H9 (cell line): ENCODE measurements around the gene MED1. TPM values are rescaled to one million over a fixed set of nuclear protein-coding genes. Genes with fewer than 3 reads are reported as not detected.

Experiments
- DNase-seq: peaks from one replicate; pipeline ENCODE4 v3.0.0-alpha.2; 2017
- H2AFZ ChIP-seq: one replicate; pipeline ENCODE4 v1.6.1; 2013; ENCODE audit warnings: mild to moderate bottlenecking, low read length, control low read depth, moderate library complexity
- H2AK5ac ChIP-seq: 2 replicates; pipeline ENCODE4 v1.6.1; 2013; ENCODE audit warnings: low read length, control low read depth, mixed read lengths; ENCODE audit not compliant: insufficient read length
- H2BK120ac ChIP-seq: one replicate; pipeline ENCODE4 v1.6.1; 2013; ENCODE audit warnings: low read depth, mild to moderate bottlenecking, low read length, control low read depth, inconsistent platforms; ENCODE audit not compliant: poor library complexity, severe bottlenecking
- H2BK12ac ChIP-seq: 2 replicates; pipeline ENCODE4 v1.6.1; 2013; ENCODE audit warnings: low read length, control low read depth, mixed read lengths, low read depth; ENCODE audit not compliant: insufficient read length
- H2BK15ac ChIP-seq: 2 replicates; pipeline ENCODE4 v1.6.1; 2013; ENCODE audit warnings: low read depth, low read length, control low read depth
- H2BK20ac ChIP-seq: one replicate; pipeline ENCODE4 v1.6.1; 2013; ENCODE audit warnings: low read depth, mild to moderate bottlenecking, low read length, control low read depth, inconsistent platforms; ENCODE audit not compliant: poor library complexity, severe bottlenecking
- H2BK5ac ChIP-seq: 2 replicates; pipeline ENCODE4 v1.6.1; 2013; ENCODE audit warnings: low read length, control low read depth, mixed read lengths; ENCODE audit not compliant: insufficient read length
- H3K14ac ChIP-seq: 2 replicates; pipeline ENCODE4 v1.6.1; 2013; ENCODE audit warnings: low read length, control low read depth; ENCODE audit not compliant: insufficient read depth
- H3K18ac ChIP-seq: 2 replicates; pipeline ENCODE4 v1.6.1; 2013; ENCODE audit warnings: low read depth, mild to moderate bottlenecking, mixed read lengths, low read length, control low read depth; ENCODE audit not compliant: insufficient read length
- H3K23ac ChIP-seq: 2 replicates; pipeline ENCODE4 v1.6.1; 2013; ENCODE audit warnings: low read length, control low read depth, mixed read lengths, low read depth; ENCODE audit not compliant: insufficient read length
- H3K23me2 ChIP-seq: 2 replicates; pipeline ENCODE4 v1.6.1; 2013; ENCODE audit warnings: low read depth, mild to moderate bottlenecking, mixed read lengths, low read length, control low read depth; ENCODE audit not compliant: insufficient read length, poor library complexity, severe bottlenecking
- H3K27ac ChIP-seq: 2 replicates; pipeline ENCODE4 v1.5.1; 2013; ENCODE audit warnings: low read length, control low read depth, mixed read lengths, low read depth; ENCODE audit not compliant: insufficient read length
- H3K27me3 ChIP-seq: 2 replicates; pipeline ENCODE4 v1.6.1; 2013; ENCODE audit warnings: low read length, control low read depth, inconsistent platforms; ENCODE audit not compliant: insufficient read depth
- H3K4ac ChIP-seq: 2 replicates; pipeline ENCODE4 v1.6.1; 2013; ENCODE audit warnings: low read depth, mild to moderate bottlenecking, control low read depth, inconsistent platforms, low read length, moderate library complexity
- H3K4me1 ChIP-seq: 2 replicates; pipeline ENCODE4 v1.6.1; 2013; ENCODE audit warnings: low read length, control low read depth, inconsistent platforms; ENCODE audit not compliant: insufficient read depth
- H3K4me2 ChIP-seq: 2 replicates; pipeline ENCODE4 v1.6.1; 2013; ENCODE audit warnings: low read length, control low read depth, mixed read lengths; ENCODE audit not compliant: insufficient read length, insufficient read depth
- H3K56ac ChIP-seq: 2 replicates; pipeline ENCODE4 v1.6.1; 2013; ENCODE audit warnings: low read depth, mild to moderate bottlenecking, mixed read lengths, low read length, control low read depth; ENCODE audit not compliant: insufficient read length
- H3K79me1 ChIP-seq: 2 replicates; pipeline ENCODE4 v1.6.1; 2013; ENCODE audit warnings: low read depth, mild to moderate bottlenecking, moderate library complexity, low read length, control low read depth, inconsistent platforms; ENCODE audit not compliant: insufficient read depth, poor library complexity, severe bottlenecking
- H3K79me2 ChIP-seq: 2 replicates; pipeline ENCODE4 v1.6.1; 2013; ENCODE audit warnings: low read length, control low read depth, inconsistent platforms; ENCODE audit not compliant: insufficient read depth
- H3K9ac ChIP-seq: 2 replicates; pipeline ENCODE4 v1.6.1; 2013; ENCODE audit warnings: low read length, control low read depth, mixed read lengths; ENCODE audit not compliant: insufficient read length; ENCODE audit errors: extremely low read depth
- H3K9me3 ChIP-seq: one replicate; pipeline ENCODE4 v1.6.1; 2013; ENCODE audit warnings: low read depth, low read length, inconsistent platforms; ENCODE audit not compliant: control insufficient read depth
- H3T11ph ChIP-seq: one replicate; pipeline ENCODE4 v1.6.1; 2013; ENCODE audit warnings: mild to moderate bottlenecking, low read length, control low read depth, inconsistent platforms
- H4K20me1 ChIP-seq: one replicate; pipeline ENCODE4 v1.6.1; 2013; ENCODE audit not compliant: control insufficient read depth, insufficient read length, insufficient read depth
- H4K5ac ChIP-seq: 2 replicates; pipeline ENCODE4 v1.6.1; 2013; ENCODE audit warnings: low read depth, mild to moderate bottlenecking, mixed read lengths, low read length, control low read depth; ENCODE audit not compliant: insufficient read length
- H4K8ac ChIP-seq: replicated peaks from 2 replicates; pipeline ENCODE4 v1.6.1; 2013; ENCODE audit warnings: low read length, control low read depth, mixed read lengths, low read depth; ENCODE audit not compliant: insufficient read length
- H4K91ac ChIP-seq: 2 replicates; pipeline ENCODE4 v1.6.1; 2013; ENCODE audit warnings: low read depth, mild to moderate bottlenecking, moderate library complexity, mixed read lengths, low read length, control low read depth; ENCODE audit not compliant: insufficient read length
- H3K27ac Mint-ChIP-seq, 3 experiments: 2 replicates in 2 of 3; 3 replicates in 1 of 3; pipeline ENCODE4 v1.8.0; 2020 to 2021; ENCODE audit warnings: mixed read lengths in 3 of 3, mild to moderate bottlenecking in 1 of 3, moderate library complexity in 1 of 3
- H3K27me3 Mint-ChIP-seq: 2 replicates; pipeline ENCODE4 v1.8.0; 2021; ENCODE audit warnings: low read depth, mild to moderate bottlenecking, moderate library complexity, mixed read lengths
- H3K36me3 Mint-ChIP-seq, 3 experiments: 2 replicates in 2 of 3; 3 replicates in 1 of 3; pipeline ENCODE4 v1.8.0; 2020 to 2021; ENCODE audit warnings: low read depth in 3 of 3, mixed read lengths in 3 of 3; ENCODE audit not compliant: insufficient read depth in 1 of 3
- H3K4me1 Mint-ChIP-seq, 2 experiments: 2 replicates each; pipeline ENCODE4 v1.8.0; 2020; ENCODE audit warnings: mixed read lengths in 2 of 2
- H3K4me3 Mint-ChIP-seq, 2 experiments: 2 replicates in 1 of 2; 3 replicates in 1 of 2; pipeline ENCODE4 v1.8.0; 2020 to 2021; ENCODE audit warnings: mild to moderate bottlenecking in 2 of 2, mixed read lengths in 2 of 2, moderate library complexity in 1 of 2
- H3K9me3 Mint-ChIP-seq, 2 experiments: 2 replicates in 1 of 2; 3 replicates in 1 of 2; pipeline ENCODE4 v1.8.0; 2020; ENCODE audit warnings: mild to moderate bottlenecking in 2 of 2, mixed read lengths in 2 of 2, moderate library complexity in 1 of 2
- CTCF ChIP-seq: fragments of 200-600 bp; sonication (generic); conservative IDR thresholded peaks from 3 replicates; pipeline ENCODE4 v1.8.0; 2021; ENCODE audit warnings: antibody characterized with exemption, mild to moderate bottlenecking
- WGBS: extraction: QIAGEN DNeasy Blood & Tissue Kit; methylation state at CpG from one replicate; pipeline ENCODE4 v1.1.7; 2013; ENCODE audit warnings: missing lambda C conversion rate, low lambda C conversion rate, mixed read lengths; ENCODE audit not compliant: insufficient read length; ENCODE audit errors: extremely low coverage; 5-methylcytosine and 5-hydroxymethylcytosine counted together
- total RNA-seq: library from RNA; stranded (reverse); gene quantifications from 2 replicates; pipeline ENCODE4 v1.2.1, GENCODE V29; 2021

MED1 gene
- total RNA-seq, 1 experiment from 2014 or later = 59.2 TPM

GRCh38 chr17:39361064-39361463 is 90.0 kb downstream of the MED1 start:
- no peaks in the 10 kb centered on the region for H3K23me2 ChIP-seq
- H4K20me1 ChIP-seq = no peaks in the 10 kb centered on the region
- H2BK15ac ChIP-seq = no peak overlapping the region
- no peak overlapping the region for H3K56ac ChIP-seq
- no peaks in the 10 kb centered on the region for H3K4me1 ChIP-seq
- no peak overlapping the region for H3K23ac ChIP-seq
- H3K27ac ChIP-seq = no peak overlapping the region
- H3K14ac ChIP-seq = no peak overlapping the region
- no peak overlapping the region for H3K4me3 Mint-ChIP-seq
- no peak overlapping the region for H3K18ac ChIP-seq
- TF ChIP-seq CTCF = no peak
- no peak overlapping the region for H2BK12ac ChIP-seq
- H4K91ac ChIP-seq = no peak overlapping the region
- H2BK5ac ChIP-seq = no peak overlapping the region
- H3K9me3 Mint-ChIP-seq = no peaks in the 10 kb centered on the region
- DNase-seq = no peak
- H3K79me2 ChIP-seq = no peaks in the 10 kb centered on the region; the same call in 1 of the 2 replicates
- H4K5ac ChIP-seq = no peak overlapping the region
- no peak overlapping the region for H3T11ph ChIP-seq
- no peak overlapping the region for H2AFZ ChIP-seq
- WGBS = no CpG with 5 or more reads among the region's 1 CpG
- peaks cover 6 to 7% of the 10 kb centered on the region in 2 experiments; a peak in 3 of 4 replicates for H3K4me1 Mint-ChIP-seq
- H3K4me2 ChIP-seq = no peak overlapping the region
- H3K9me3 ChIP-seq = no peaks in the 10 kb centered on the region
- no peak overlapping the region for H4K8ac ChIP-seq
- H3K4ac ChIP-seq = no peak overlapping the region
- no peak overlapping the region for H2BK20ac ChIP-seq
- H3K9ac ChIP-seq = no peak overlapping the region
- no peaks in the 10 kb centered on the region for H3K27me3 Mint-ChIP-seq
- H3K27me3 ChIP-seq = no peaks in the 10 kb centered on the region
- H3K27ac Mint-ChIP-seq = peak overlapping the region in 1 of 3 experiments; percentile 4; a peak in 1 of 7 replicates
- H2AK5ac ChIP-seq = no peak overlapping the region
- H3K36me3 Mint-ChIP-seq = no peaks in the 10 kb centered on the region
- H3K79me1 ChIP-seq = no peaks in the 10 kb centered on the region
- no peak overlapping the region for H2BK120ac ChIP-seq
